GM19468 (cell line): ENCODE data around the gene PCDHA4.
"Not testable (repeated sequence)": the region's sequence is repeated elsewhere in the genome, so short reads cannot be mapped to it uniquely, and the experiment has no call there.

Experiments
- ATAC-seq: cut with Tn5 transposase; IDR thresholded peaks from one replicate; pipeline ENCODE4 v1.9.1; 2021; ENCODE audit warnings: mild to moderate bottlenecking, moderate library complexity, moderate number of reproducible peaks; ENCODE audit not compliant: unreplicated experiment; ENCODE audit errors: extremely low read depth

Gene PCDHA4

DNA sequence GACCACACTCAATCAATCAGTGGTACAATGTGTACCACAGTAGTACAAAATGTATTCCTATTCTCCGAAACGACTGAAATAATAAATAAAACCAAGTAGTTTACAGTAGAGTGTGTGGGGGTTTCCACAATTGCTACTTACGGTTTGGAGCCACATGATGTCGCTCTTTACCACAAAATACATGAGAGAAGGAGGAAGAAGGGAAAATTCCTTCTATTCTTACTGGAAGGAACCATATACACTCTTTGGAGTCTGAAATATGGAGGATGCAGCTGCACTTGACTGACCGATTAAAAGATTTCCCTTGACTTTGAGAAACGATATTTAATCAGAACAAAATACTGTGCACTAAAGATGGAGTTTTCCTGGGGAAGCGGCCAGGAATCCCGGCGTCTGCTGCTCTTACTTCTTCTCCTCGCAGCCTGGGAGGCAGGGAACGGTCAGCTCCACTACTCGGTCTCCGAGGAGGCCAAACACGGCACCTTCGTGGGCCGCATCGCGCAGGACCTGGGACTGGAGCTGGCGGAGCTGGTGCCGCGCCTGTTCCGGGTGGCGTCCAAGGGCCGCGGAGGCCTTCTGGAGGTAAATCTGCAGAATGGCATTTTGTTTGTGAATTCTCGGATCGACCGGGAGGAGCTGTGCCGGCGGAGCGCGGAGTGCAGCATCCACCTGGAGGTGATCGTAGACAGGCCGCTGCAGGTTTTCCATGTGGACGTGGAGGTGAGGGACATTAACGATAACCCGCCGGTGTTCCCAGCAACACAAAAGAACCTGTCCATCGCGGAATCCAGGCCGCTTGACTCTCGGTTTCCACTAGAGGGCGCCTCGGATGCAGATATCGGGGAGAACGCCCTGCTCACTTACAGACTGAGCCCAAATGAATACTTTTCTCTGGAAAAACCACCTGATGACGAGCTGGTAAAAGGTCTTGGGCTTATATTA is at the start of gene PCDHA4:
Gene PCDHA4 (plus strand): TSS at position 235 of the 942 bp plus-strand sequence.
- ATAC-seq, result no peak

DNA sequence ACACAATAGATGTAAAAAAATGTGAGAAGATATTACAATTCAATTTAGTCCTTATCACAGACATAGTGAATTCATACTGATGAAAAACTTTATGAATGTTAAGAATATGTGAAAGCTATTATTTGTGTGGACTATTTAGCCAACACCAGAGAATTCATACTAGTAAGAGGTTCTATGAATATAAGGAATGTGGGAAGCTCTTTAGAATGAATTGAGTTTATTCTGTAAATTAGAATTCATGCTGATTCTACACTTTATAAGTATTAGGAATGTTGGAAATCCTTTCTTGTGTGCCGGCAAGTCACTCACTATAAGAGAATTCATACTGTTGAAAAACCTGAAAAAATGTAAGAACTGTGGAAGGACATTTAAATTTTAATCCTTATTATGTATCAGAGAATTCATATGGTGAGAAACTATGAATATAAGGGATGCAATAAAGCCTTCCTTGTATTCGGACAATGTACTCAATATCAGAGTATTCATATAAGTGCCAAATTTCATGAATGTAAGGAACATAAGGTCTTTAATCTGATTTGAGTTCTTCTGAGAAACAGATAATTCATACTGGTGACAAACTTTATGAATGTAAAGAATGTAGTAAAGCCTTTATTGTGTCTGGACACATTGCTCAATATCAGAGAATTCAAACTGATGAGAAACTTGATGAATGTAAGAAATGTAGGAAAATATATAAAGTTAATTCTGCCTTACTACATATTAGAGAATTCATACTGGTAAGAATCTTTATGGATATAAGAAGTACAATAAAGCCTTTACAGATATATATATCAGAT is 42.5 kb upstream of the PCDHA4 start:
- ATAC-seq, result no peak

DNA sequence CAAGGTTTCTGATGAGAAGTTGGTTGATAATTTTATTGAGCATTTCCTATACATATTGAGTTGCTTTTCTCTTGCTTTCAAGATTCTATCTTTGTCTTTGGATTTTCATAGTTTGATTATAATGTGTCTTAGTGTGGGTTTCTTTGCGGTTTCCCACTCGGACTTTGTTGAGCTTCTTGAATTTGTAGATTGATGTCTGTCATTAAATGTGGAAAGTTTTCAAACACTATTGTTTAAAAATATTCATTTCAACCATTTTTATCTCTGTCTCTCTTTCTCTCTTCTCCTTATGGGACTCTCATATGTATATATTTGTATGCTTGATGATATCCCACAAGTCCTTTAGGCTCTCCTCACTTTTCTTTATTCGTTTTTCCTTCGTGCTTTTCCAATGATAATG is 39.4 kb upstream of the PCDHA4 start:
- no peak for ATAC-seq

DNA sequence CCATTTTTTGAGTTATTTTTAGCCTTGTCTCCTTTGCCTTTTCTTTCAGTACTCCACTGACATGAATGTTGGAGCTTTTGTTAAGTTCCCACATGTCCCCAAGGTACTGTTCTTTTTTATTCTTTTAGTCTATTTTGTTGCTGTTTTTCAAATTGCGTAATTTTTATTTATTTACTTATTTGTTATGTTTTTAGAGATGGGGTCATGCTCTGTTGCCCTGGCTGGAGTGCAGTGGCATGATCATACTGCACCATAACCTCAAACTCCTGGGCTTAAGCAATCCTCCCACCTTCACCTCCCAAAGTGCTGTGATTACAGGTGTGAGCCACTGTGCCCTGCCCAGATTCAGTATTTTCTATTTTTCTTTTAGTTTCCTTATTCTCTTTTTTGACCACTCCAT is 26.4 kb upstream of the PCDHA4 start:
- no peak for ATAC-seq

DNA sequence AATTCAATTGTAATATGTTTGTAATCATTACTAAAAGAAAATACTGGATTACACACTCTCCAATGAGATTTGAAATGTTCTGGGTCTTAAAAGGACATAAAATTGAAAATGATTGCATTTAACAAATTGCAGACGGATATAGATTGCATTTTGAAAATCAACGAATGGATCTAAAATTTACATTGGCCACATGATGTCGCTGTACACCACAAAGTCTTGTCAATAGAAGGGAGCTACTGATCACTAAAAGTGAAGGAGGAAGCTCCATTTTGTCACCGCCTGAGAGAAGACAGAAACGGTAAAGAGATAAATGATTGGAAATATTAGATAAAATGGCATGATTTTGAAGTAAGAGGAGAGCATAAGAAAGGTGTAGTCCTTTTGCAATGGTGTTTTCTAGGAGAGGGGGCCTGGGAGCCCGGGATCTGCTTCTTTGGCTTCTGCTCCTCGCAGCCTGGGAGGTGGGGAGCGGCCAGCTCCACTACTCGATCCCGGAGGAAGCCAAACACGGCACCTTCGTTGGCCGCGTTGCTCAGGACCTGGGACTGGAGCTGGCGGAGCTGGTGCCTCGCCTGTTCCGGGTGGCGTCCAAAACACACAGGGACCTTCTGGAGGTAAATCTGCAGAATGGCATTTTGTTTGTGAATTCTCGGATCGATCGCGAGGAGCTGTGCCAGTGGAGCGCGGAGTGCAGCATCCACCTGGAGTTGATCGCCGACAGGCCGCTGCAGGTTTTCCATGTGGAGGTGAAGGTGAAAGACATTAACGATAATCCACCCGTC is 20.8 kb upstream of the PCDHA4 start, which contains the start of gene PCDHA1:
Gene PCDHA1 (plus strand): TSS at position 236 of the 782 bp plus-strand sequence.
- no peak for ATAC-seq

DNA sequence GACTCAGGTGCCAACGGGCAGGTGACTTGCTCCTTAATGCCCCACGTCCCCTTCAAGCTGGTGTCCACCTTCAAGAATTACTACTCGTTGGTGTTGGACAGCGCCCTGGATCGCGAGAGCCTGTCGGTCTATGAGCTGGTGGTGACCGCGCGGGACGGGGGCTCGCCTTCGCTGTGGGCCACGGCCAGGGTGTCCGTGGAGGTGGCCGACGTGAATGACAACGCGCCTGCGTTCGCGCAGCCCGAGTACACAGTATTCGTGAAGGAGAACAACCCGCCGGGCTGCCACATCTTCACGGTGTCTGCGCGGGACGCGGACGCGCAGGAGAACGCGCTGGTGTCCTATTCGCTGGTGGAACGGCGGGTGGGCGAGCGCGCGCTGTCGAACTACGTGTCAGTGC is 19.4 kb upstream of the PCDHA4 start:
- not testable (repeated sequence) for ATAC-seq

DNA sequence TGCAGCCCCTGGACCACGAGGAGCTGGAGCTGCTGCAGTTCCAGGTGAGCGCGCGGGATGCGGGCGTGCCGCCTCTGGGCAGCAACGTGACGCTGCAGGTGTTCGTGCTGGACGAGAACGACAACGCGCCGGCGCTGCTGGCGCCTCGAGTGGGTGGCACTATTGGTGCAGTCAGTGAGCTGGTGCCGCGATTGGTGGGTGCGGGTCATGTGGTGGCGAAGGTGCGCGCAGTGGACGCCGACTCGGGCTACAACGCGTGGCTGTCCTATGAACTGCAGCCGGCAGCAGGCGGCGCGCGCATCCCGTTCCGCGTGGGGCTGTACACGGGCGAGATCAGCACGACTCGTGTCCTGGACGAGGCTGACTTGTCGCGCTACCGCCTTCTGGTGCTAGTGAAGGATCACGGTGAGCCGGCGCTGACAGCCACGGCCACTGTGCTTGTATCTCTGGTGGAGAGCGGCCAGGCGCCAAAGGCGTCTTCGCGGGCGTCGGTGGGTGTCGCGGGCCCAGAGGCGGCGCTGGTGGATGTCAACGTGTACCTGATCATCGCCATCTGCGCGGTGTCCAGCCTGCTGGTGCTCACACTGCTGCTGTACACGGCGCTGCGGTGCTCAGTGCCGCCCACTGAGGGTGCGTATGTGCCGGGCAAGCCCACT is 18.9 kb upstream of the PCDHA4 start:
- not testable (repeated sequence) for ATAC-seq

DNA sequence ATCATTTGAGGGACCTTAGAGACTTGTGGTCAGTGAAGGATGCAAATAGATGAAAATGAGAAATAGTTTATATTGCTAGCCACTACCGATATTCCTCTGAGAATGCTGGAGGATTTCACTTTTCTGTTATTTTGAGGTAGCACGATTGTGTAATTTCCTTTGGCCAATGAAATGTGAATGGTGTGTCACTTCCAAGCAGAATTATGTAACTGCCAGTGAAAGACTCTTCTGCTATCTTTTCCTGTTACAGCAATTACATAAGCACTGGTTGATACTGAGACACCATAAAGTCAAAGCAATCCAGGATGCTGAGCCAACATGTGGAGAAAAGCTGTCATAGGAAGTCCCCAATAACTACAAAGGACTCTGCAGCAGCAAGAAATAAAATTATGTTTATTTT is 15.8 kb upstream of the PCDHA4 start:
- ATAC-seq, result no peak

DNA sequence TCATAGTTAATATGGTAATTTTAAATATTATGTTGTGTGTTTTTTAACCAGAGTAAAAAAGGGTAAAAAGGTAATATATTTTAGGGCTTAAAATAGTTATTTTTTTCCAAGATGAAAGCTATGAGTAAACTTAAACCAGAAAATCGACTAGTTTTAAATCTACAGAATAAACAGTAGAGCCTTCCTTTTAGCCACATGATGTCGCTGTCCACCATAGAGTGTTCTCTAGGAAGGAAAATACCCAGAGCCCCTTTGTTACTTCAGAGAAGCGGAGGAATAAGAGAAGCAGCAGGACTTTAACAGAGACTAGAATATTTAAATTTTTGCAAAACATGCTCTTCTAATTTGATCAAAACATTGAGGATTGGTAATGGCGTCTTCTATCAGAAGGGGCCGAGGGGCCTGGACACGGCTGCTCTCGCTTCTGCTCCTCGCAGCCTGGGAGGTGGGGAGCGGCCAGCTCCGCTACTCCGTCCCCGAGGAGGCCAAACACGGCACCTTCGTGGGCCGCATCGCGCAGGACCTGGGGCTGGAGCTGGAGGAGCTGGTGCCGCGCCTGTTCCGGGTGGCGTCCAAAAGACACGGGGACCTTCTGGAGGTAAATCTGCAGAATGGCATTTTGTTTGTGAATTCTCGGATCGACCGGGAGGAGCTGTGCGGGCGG is 12.1 kb upstream of the PCDHA4 start, which contains the start of gene PCDHA2:
Gene PCDHA2 (plus strand): TSS at position 258 of the 664 bp plus-strand sequence.
- no peak for ATAC-seq

DNA sequence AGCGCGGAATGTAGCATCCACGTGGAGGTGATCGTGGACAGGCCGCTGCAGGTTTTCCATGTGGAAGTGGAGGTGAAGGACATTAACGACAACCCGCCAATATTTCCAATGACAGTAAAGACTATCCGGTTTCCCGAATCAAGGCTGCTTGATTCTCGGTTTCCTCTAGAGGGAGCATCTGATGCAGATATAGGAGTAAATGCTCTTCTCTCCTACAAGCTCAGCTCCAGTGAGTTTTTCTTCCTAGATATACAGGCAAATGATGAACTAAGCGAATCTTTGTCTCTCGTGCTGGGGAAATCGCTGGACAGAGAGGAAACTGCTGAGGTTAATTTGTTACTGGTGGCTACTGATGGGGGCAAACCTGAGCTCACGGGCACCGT is 11.6 kb upstream of the PCDHA4 start:
- no peak for ATAC-seq

DNA sequence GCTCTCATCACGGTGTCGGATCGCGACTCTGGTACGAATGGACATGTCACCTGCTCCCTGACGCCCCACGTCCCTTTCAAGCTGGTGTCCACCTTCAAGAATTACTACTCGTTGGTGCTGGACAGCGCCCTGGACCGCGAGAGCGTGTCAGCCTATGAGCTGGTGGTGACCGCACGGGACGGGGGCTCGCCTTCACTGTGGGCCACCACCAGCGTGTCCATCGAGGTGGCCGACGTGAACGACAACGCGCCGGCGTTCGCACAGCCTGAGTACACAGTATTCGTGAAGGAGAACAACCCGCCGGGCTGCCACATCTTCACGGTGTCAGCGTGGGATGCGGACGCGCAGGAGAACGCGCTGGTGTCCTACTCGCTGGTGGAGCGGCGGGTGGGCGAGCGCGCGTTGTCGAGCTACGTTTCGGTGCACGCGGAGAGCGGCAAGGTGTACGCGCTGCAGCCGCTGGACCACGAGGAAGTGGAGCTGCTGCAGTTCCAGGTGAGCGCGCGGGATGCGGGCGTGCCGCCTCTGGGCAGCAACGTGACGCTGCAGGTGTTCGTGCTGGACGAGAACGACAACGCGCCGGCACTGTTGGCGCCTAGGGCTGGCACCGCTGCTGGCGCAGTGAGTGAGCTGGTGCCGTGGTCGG is 10.7 kb upstream of the PCDHA4 start:
- ATAC-seq, result not testable (repeated sequence)

DNA sequence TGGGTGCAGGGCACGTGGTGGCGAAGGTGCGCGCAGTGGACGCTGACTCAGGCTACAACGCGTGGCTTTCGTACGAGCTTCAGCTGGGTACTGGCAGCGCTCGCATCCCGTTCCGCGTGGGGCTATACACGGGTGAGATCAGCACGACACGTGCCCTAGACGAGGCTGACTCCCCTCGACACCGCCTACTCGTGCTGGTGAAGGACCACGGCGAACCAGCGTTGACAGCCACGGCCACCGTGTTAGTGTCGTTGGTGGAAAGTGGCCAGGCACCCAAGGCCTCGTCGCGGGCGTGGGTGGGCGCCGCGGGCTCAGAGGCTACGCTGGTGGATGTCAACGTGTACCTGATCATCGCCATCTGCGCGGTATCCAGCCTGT is 10.2 kb upstream of the PCDHA4 start:
- ATAC-seq, result no peak

DNA sequence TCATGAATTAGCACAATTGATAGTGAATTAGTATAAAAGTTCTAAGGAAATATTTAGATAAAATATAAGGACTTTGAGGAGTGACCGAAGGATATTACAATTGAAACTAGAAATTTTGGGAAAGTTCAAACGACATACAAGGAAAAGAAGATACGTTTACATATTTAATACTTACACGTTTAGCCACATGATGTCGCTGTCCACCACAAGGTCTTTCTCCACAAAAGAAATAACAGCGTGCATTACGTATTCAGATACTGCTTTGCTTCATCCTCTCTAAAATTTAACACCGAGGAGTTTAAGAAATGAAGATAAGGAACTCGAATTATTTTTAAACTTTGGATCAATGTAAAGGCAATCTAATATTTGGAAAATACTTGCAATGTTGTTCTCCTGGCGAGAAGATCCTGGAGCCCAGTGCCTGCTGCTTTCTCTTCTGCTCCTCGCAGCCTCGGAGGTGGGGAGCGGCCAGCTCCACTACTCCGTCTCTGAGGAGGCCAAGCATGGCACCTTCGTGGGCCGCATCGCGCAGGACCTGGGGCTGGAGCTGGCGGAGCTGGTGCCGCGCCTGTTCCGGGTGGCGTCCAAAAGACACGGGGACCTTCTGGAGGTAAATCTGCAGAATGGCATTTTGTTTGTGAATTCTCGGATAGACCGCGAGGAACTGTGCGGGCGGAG is 5.9 kb upstream of the PCDHA4 start, which contains the start of gene PCDHA3:
Gene PCDHA3 (plus strand): TSS at position 242 of the 678 bp plus-strand sequence.
- ATAC-seq, result no peak

DNA sequence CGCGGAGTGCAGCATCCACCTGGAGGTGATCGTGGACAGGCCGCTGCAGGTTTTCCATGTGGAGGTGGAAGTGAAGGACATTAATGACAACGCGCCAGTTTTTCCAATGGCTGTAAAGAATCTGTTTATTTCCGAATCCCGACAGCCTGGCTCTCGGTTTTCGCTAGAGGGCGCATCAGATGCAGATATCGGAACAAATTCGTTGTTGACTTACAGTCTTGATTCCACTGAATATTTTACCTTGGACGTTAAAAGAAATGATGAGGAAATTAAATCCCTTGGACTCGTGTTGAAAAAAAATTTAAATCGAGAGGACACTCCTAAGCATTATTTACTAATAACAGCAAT is 5.4 kb upstream of the PCDHA4 start:
- ATAC-seq, result no peak

DNA sequence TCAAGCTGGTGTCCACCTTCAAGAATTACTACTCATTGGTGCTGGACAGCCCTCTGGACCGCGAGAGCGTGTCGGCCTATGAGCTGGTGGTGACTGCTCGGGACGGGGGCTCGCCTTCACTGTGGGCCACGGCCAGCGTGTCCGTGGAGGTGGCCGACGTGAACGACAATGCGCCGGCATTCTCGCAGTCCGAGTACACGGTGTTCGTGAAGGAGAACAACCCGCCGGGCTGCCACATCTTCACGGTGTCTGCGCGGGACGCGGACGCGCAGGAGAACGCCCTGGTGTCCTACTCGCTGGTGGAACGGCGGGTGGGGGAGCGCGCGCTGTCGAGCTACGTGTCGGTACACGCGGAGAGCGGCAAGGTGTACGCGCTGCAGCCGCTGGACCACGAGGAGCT is 4.5 kb upstream of the PCDHA4 start:
- ATAC-seq, result not testable (repeated sequence)

DNA sequence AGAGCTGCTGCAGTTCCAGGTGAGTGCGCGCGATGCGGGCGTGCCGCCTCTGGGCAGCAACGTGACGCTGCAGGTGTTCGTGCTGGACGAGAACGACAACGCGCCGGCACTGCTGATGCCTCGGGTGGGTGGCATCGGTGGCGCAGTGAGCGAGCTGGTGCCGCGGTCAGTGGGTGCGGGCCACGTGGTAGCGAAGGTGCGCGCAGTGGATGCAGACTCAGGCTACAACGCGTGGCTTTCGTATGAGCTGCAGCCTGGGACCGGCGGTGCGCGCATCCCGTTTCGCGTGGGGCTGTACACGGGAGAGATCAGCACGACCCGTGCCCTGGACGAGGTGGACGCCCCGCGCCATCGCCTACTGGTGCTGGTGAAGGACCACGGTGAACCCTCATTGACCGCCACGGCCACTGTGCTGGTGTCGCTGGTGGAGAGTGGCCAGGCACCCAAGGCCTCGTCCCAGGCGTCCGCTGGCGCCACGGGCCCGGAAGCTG is 4.0 kb upstream of the PCDHA4 start:
- no peak for ATAC-seq

DNA sequence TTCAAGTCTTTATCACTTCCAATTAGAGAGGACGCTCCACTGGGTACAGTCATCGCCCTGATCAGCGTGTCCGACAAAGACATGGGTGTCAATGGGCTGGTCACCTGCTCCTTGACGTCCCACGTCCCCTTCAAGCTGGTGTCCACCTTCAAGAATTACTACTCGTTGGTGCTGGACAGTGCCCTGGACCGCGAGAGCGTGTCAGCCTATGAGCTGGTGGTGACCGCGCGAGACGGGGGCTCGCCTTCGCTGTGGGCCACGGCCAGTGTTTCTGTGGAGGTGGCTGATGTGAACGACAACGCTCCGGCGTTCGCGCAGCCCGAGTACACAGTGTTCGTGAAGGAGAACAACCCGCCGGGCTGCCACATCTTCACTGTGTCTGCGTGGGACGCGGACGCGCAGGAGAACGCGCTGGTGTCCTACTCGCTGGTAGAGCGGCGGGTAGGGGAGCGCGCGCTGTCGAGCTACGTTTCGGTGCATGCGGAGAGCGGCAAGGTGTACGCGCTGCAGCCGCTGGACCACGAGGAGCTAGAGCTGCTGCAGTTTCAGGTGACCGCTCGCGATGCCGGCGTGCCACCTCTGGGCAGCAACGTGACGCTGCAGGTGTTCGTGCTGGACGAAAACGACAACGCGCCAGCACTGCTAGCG is 1.5 kb downstream of the PCDHA4 start:
- ATAC-seq, result not testable (repeated sequence)

DNA sequence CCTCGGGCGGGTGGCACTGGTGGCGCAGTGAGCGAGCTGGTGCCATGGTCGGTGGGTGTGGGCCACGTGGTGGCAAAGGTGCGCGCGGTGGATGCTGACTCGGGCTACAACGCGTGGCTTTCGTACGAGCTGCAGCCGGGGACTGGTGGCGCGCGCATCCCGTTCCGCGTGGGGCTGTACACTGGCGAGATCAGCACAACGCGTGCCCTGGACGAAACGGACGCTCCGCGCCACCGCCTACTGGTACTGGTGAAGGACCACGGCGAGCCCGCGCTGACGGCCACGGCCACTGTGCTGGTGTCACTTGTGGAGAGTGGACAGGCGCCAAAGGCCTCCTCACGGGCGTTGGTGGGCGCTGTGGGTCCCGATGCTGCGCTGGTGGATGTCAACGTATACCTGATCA is 2.0 kb downstream of the PCDHA4 start:
- no peak for ATAC-seq
